ENCODE measurements around the gene RMDN2.

RMDN2 gene, protein sequence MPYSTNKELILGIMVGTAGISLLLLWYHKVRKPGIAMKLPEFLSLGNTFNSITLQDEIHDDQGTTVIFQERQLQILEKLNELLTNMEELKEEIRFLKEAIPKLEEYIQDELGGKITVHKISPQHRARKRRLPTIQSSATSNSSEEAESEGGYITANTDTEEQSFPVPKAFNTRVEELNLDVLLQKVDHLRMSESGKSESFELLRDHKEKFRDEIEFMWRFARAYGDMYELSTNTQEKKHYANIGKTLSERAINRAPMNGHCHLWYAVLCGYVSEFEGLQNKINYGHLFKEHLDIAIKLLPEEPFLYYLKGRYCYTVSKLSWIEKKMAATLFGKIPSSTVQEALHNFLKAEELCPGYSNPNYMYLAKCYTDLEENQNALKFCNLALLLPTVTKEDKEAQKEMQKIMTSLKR

DNA sequence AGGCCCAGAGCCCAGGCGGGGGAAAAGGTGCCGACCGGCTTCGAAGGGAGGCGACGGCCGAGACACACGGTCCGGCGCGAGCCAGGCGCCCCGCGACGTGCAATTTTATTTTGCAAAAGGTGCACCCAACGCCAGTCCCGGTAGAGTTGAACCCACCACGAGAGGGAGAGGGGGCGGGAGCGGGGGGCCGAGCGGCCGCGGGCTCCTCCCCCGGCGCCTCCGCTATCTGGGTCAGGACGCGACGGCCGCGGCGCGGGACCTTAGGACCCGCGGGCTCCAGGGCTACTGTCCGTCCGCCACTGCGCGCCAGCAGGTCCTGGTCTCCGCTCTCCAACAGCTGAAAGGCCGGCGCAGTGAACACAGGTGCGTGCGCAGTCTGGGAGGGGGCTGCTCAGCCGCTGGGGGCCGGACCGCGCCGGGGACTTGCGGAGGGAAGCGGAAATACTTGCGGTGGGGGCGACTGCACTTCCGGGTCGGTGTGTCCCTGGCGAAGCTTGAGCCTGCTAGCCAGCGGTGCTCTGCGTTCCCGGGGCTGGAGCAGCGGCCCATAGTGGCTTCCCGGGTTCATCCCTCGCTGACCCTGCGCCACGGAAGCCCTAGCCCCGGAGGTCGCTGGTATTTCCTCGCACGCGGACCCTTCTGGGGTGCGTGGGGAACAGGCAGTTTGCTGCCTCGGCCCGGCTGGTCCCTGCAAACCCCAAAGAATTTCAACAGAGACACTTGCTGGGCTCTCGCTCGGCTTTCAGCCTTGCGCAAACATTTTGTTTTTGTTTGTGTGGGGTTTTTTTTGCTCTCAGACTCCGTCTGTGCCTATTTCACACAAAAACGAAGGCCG is at the start of gene RMDN2:
RMDN2 (plus strand) TSS at position 225 of the 835 bp plus-strand sequence. CDS start 3,991 bp downstream, outside the sequence.
- DNase-seq: peak; percentile 88

DNA sequence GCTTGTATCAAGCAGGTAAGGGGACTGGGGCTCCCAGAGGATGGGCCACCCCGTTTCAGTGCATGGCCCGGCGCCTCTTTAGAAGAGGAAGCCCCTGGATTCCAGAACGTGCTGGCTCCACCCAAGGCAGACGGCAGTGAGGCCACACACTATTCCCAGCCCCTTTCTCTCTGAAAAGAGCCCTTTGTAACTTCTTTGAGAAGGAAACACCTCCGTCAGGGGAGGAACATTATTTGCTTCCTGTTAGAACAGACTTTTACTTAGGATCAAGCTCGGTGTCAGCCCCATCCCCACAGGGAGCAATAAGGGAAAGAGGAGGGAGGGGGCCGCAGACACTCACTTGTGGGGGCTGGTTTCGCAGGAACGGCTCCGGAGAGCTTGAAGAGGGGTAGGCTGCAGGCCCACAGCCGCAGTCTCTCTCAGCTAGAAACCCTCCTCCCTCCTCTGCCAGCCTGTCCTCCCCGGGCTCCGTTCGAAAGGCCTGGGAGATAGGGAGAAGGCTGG is 49.6 kb upstream of the RMDN2 start:
- no peak for DNase-seq

DNA sequence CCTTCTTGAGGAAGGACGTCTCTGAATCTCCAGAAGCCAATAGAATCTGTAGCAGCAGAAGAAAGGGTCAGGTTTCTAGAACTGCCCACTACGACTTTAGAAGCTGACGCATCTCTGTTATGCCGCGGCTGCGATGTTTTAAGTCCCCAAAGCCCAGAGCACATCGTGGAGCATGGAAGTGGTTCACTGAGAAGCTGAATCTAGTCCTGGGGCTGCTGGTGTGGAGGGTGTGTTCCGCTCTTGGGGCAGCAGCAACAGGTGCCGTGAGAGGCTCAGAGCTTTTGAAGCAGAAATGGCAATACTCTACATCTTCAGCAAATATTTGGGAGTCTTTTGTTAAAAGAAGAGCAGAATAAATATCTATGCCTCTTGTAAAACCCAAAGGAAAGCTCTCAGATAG is 48.9 kb upstream of the RMDN2 start:
- no peak for DNase-seq

DNA sequence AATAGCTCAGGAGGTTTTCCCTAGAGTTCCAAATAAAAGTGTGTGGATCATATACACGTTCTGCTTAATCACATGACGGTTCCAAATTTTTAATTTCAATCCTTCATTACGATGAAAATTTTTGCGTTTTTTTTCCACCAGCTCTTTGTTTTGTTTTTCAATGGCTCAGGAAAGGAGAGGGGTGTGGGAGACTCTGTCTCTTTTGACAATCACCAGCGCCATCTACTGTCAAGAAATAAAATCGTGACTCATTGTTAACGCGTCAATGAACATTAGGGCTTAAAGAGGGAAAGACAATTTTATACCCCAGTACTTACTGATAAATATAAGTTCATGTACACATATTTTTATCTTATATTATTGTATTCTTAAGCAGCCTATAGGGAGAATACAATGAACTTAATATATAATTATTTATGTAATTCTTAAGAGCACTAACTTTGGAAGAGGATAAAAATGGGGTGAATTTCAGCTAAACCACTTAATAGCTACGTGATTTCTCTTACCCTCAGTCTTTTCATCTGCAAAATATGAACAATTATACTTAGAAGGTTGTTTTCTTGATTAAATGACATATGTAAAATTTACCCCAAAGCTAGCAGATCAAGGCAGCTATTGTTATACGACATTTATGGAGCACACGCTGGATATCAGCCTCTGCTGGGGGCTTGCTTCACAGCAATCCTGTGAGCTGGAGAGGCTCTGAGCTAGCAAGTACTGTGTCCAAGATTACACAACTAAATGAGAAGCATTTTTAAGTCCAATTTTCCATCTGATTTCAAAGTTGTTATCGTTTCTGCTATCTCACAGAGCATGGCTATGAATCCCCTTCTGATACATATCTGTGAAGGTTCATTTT is 47.4 kb upstream of the RMDN2 start:
- peak; percentile 80 for DNase-seq

DNA sequence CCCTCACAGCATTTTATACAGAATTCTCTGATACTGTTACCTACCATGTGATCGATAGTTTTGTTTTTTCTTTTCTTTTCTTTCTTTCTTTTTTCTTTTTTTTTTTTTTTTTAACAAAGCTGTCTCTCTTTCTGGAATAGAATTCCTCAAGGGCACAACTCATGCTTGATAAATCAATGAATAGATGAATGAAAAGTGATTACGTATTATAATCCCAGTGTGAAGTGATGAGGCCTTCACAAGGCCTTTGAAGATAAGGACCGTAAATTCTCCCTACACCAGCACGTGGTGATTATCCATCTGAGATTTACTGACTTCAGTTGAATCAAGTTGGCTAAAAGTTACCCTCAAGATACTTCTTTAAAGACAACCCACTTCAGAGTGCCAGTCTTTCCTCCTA is 46.6 kb upstream of the RMDN2 start:
- no peak for DNase-seq

DNA sequence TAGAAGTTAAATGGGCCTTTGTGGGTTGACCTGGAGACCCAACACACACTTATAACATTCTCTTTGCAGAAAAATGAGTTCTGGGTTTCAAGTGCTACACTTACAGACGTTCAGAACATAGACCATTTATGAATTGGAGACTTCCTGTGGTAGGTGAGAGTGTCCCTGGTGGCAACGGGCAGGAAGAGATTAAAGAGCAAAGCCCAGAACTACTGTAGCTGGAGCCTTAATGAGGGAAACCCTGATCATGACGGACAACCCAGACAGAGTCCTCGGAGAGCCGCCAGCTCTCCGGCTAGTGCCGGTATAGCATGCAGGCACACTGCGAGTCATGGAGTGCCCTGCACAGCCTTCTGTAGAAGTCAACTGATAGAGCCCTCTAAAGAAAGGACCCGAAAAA is 44.5 kb upstream of the RMDN2 start:
- no peak for DNase-seq

DNA sequence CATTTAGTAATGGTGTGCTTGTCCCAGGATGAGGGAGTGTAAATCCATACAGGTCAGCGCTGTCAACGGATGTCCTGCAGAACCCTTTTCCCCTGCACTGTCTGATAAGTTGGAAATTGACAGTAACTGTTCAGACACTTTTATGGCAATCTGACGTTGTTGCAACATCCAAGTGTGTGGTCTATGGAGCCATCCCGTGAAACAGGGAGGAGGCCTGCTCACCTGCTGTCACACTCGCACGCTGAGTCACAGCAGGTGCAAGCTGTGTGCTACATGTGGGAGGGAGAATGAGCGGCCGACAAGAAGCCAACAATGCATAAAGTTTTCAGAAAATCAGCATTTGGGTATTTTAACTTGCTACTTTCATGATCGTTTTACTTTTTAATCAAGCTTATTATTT is 43.7 kb upstream of the RMDN2 start:
- no peak for DNase-seq

DNA sequence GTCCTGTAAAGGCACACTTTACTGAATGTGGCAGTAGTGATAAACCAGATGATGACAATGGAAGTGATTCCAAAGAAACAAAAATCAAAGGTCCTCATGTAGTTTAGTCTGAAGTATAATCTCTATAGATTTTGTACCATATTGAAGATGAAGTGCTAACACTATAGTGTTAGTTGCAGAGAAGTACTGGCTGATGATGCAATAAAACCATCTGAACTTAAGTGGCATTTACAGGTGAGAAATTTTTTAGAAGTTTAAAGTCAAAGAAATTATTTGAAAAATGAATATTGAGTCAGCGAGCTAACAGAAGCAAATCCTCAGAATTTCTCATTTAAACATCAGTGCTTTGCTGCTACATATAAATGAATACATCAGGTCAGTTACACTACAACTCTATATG is 43.1 kb upstream of the RMDN2 start:
- no peak for DNase-seq

DNA sequence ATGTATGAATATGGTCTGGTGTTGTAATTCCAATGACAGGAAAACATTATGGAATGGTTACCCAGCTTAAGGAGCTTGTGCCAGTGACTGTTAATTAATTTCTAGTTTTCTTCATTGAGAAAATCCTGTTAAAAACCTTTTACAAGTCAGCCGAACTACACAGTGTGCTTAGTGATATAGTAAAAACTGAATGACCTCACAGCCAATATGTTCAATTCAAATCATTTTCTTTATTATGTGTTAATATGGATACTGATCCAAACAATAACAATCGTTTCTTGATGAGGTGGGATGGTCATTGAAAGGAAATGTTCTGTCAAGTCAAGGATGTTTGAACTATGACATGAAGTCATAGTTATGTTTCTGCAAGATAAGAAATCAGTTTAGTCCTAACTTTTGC is 41.6 kb upstream of the RMDN2 start:
- DNase-seq: no peak

DNA sequence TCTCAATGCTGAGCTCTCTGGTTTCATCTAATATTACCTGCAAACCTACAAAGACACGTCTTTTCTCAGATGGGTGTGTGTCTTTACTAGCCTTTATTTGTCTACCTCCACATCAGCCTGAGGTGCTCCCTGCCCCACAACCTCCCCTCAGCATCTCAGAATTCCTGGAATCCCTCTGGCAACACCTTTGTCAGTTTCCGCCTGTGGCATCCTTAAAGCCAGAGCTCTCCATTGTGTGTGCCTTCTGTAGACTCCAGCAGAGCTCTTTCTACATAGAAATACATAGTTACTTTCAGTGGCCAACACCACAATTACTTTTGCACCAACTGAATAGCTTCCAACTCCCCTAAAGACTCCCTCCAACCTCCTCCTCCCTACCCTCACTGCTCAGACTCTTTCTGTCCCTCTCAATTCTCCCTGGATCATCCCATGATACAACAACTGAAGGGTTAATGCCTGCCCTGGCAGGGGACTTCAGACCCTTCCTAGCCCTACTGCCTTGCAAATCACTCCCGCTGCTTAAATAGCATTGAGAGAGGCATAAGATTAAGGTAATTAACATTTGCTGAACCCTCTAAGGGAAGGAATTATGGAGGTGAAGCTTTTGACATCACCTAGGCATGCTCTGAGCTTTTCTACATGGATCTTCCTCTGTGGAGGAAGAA is 39.6 kb upstream of the RMDN2 start:
- no peak for DNase-seq

DNA sequence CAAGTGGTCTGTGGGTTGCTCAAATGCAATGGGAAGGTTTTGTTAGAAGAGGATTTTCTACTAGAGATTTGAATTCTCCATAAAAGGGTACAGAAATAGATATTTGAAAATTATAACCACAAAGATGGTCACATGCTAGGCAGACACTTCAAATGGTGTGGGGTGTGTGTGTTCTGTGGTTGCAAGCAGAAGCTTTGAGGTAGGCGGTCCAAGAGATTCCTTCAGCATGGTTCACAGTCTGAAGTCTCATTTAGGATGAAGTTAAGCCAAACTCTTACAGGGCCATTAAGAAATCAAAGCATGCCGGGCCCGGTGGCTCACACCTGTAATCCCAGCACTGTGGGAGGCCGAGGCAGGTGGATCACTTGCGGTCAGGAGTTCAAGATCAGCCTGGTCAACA is 38.3 kb upstream of the RMDN2 start:
- no peak for DNase-seq

DNA sequence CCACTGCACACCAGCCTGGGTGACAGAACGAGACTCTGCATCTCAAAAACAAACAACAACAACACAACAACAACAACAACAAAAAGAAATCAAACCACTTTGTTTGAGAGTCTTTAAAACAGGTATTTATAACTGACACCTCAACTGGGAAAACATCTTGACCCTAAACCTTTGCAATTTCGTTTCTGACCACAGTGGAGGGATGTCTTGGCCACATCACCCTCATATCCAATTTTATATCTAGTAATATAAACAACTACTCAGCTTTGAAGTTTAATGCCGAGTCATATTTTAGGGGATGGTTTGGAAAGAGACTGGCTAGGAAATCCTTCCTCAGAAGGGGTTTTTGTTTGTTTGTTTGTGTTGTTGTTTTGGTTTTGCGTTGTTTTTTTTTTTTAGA is 37.8 kb upstream of the RMDN2 start:
- no peak for DNase-seq

DNA sequence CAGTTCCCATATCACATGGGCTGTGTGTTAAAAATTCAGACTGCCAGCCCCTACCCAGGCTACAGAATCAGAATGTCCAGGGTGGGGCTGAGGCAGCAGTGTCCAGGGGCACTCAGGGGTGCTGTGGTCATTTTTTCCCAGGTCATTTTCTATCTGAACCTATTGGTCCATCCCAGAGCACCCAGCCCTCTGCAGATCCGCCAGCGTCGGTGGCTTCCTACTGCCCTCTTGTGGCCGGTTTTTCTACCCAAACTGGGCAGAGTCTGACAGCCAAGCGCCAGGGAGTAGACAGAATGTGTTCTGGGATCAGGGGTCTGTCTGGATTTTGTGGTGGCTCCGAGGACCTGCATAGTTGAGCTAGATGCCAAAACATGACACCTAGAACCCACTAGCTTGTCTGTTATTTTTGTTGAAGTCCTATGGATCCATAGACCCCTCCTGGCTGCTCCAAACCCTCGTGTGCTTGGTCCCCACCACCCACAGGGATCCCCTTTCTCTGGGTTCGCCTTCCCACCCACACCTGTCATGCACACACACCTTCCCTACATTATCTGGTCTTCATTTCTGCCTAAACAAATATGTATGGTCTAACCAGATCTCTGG is 34.1 kb upstream of the RMDN2 start:
- peak; percentile 78 for DNase-seq

DNA sequence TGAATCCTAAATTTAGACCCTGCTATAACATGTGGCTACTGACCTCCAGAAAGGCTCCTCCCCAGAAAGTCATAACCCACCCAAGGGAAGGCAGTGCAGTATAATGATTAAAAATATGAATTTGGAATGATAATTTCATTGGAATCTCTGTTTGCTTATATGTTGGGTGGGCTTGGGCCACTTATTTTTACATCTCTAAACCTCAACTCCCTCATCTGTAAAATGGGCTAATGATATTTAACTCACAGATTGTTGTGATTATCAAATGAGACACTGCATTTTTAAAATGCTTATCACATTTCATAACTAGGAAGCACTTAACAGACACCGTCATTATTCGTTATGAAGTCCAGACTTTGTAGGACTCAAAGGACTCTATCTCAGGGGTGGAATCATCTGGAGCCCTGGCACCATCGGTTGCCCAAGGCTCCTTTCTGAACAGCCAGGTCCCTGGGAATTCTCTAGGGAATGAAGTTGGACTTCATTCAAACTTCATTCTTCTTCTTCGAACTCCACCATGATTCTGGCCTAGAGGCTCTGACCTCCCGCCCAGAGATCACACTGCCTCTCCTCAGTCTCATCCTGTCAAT is 33.1 kb upstream of the RMDN2 start:
- no peak for DNase-seq

DNA sequence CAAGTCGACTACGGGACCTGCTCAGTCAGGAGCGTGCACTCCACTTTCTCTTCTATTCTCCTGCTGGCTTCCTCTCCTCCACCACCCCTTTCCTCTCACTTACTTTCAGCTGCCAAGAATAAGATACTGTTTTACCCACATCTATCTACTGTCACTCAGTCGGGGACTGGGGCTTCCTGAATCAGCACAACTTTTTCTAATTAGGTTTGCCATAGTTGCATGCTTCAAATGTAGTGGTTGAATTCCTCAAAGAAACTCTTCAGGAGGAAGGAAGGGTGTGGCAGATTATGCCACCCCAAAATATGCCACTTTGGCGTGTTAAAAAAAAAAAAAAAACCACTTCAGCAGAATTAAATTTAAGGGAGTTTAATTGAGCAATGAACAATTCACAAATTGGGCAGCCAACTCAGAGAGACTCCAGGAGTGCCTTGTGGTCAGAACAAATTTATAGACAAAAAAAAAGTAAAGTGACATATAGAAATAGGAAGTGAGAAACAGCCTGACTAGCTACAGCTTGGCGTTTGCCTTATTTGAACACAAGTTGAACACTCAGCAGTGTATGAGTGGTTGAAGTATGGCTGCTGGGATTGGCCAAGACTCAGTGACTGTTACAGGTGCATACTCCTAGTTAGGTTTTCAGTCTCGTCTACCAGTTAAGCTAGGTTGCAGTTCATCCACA is 32.5 kb upstream of the RMDN2 start:
- DNase-seq: no peak

DNA sequence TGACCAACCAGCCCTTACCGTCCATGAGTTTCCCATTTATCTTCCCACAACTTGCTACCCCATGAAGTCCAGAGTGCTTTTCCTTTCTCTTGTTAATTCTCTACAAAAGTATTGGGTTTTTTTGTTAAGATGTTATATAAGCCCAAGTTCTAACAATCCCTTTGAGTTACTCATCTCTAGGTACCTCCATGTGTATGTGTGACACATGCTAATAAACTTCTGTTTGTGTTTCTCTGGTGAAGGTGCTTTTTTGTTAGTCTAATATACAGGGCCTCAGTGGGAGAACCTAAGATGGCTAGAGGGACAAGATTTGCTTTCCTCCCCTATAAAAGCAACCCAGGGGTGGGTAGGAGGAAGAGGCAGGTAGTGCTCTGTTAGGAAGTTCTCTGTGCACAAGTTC is 31.8 kb upstream of the RMDN2 start:
- no peak for DNase-seq

DNA sequence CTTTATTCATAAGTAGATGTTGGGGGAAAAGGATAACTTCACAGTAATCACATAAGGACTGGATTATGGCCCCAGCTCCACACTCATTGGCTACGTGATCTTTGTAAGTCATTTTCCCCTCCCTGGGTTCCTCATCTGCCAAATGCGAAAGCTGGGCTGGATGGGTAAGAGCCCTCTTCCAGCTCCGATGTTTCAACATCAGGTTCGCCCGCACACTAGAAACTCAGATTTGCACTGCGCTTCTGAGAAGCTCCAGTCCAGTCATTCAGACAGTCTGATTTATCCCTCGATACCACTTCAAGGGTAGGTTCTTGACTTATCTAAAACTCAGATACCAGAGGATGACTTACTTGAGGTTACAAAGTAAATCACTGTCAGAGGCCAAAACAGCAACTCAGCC is 31.0 kb upstream of the RMDN2 start:
- DNase-seq: peak; percentile 64

DNA sequence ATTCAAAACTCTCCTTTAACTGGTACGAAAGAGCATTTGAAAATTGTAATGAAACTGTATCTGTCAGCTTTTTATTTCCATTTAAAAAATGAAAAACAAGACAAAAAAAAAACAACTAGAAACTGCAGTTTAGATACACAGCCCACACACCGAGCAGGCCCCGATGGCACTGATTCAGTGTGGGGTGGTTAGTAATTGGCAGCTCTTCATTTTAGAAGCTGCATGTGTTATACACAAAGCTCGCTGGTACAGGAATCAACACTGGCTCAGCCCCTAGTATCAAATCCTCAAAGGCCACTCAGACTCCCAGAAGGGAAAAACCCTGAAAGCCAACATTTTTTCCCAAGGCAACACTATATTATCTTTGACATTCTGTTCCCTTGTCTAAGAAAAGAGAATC is 30.5 kb upstream of the RMDN2 start:
- no peak for DNase-seq

DNA sequence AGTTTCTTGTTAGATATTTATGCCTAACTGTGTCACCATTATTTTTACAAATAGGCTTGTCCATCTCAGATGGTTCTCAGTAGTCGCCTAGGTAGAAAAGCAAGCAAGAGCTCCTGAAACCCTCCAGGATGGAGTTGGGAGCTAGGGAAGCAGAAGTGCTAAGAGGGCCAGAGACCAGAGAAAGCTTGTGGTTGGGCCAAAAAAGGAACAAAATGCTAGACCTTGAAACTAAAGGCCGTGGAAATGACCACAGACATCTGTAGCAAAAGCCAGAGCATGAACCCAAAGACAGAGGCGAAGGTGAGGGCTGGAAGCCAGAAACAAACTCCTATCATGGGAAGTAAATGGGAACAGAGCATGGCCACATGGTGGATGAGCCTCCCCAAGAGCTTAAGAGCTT is 29.9 kb upstream of the RMDN2 start:
- DNase-seq: no peak

DNA sequence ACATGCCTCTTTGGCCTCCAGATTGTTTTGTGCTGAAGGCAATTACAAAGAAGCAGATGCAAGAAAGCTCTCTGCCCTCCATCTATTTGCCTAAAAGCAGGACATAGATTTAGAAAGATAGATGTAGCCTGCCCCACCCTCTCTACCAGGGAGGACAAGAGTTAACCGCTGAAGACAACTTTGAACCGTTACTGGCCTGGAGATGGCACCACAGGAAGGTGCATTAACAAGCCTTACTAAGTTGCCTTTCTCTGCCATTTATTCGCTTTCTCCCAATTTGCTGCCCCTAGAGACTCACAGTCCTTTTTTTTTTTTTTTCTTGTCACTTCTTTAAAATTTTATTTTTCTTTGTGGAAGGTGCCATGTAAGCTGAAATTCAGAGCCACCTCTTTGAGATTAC is 28.8 kb upstream of the RMDN2 start:
- DNase-seq: no peak

DNA sequence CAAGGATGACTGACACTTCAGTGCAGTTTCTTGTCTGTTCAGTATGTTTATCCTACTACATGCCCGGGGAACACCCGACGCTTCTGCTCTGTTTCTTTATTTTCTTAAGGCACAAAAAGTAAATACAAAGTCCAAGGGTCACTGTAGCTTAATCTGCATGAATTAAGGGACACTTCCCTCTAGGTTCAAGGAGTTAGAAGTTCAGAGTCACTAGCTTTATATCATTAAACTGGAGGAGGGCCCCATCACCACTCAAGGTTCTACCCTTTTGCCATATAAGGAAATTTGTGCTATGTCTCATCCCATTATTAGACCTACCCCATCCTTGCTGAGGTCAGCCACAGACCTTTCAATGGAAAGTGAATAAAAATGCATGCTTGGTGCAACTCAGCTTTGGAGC is 27.6 kb upstream of the RMDN2 start:
- DNase-seq: no peak

Measured in activated CD4-positive, alpha-beta T cell treated with anti-CD3 and anti-CD28 coated beads, Interleukin-10, Interleukin-2, amounts not matched to agents 100 ng/mL and 50 ng/mL, durations not matched to agents 16 hours and 8 hours (primary cell).